ENCODE results near the gene FAM114A1.

Gene FAM114A1

DNA sequence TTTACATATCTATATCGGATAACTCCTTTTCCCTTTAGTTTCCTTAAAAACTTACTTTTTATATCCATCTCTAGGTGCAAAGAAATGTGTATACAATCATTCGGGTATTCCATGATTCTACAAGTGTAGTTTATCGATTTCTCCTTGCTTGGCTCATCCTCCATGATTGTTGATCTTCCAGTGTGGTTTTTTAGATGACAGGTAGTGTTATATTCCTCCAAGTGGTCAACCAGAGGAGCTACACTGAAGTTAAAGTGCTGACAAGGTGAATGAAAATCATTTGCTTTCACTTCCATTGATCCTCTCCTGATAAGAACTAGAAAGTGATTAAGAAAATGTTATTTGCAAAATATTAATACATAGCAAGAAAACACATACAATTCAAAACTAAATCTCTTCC is 126.1 kb downstream of the FAM114A1 start:
- no peak for TF ChIP-seq ZNF274 (IDR thresholded peaks at IDR 0.05; ENCODE audit: low read depth, low read length)
- no peak overlapping the region for H3K4me3 ChIP-seq (ENCODE audit: low read length)

DNA sequence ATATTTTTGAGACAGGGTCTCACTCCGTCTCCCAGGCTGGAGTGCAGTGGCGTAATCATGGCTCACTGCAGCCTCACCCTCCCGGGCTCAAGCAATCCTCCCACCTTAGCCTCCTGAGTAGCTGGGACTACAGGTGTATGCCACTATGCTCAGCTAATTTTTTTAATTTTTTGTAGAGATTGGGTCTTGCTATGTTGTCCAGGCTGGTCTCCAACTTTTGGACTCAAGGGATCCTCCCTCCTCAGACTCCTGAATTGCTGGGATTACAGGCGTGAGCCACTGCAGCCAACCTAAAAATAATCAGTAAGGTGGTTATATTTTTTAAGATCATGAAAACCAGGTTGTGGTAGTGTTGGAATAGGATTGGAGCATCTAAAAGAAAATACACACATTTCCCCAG is 126.5 kb downstream of the FAM114A1 start:
- TF ChIP-seq ZNF274 (IDR thresholded peaks at IDR 0.05; ENCODE audit: low read depth, low read length): no peak
- no peak overlapping the region for H3K4me3 ChIP-seq (ENCODE audit: low read length)

All from GM08714 (cell line).